Stimulated activated CD8-positive, alpha-beta memory T cell treated with anti-CD3 and anti-CD28 coated beads, Interleukin-12 subunit alpha, Interleukin-12 subunit beta, amount 100 ng/mL, for 24 hours (primary cell): ENCODE results near the gene ERMARD.
"Not testable (repeated sequence)": the region's sequence is repeated elsewhere in the genome, so short reads cannot be mapped to it uniquely, and the experiment has no call there.

Experiments
- DNase-seq: peaks from one replicate; pipeline ENCODE4 v3.0.0-alpha.2; 2020; ENCODE audit errors: extremely low read depth

The ERMARD gene

DNA sequence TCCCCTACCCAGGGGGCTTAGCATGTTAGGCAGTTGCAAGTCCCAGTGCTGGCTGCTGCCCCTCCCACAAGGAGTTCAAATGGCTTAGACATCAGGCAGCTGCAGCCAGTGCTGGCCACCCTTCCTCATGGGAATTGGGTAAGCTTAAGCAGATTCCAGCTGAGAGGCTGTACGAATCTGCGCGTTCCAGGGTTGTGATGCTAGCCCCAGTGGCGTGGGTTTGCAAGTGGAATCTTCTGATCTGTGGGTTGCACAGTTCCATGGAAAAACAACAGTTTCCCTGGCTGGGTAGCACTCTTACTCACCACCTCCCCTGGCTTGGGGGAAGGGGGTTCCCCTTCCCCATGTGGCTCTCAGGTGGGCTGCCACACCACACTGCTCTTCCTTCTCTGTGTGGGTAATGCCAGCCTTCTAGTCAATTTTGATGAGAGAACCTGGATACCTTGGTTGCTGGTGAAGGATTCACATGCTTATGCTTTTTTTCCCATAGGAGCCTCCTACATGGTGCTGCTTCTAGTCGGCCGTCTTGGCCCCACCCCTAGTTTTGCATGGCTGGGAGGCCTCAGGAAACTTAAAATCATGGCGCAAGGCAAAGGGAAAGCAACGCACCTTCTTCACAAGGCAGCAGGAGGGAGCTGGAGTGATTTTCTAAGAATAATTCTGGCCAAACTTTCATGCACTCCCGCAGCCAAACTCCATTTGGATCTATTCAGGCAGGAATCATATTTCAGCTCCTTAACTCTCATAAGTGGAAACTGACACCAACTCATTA lies 13.0 kb upstream of the ERMARD start:
- DNase-seq, result no peak

DNA sequence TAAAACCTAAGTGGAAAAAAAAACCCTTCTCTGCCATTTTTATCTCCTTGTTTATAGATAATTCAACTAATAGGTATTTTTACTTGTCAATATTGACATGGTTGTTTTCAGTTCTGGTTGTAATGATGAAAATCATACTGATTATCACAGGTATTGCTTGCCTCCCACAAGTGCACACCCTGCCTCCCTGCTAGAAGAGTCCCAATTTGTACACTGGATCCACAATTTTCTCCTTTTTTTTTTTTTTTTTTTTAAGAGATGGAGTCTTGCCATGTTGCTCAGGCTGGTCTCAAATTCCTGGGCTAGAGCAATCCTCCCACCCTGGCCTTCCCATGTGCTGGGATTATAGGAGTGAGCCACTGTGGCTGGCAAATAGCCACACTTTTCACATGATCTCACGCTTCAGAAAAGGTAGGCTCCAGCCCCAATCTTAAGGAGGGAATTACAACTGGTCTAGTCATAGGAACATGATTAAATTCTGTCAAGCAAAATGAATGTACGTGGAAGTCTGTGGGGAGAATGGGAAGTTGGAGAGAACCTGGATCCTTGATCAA lies 12.4 kb upstream of the ERMARD start:
- DNase-seq, result no peak

DNA sequence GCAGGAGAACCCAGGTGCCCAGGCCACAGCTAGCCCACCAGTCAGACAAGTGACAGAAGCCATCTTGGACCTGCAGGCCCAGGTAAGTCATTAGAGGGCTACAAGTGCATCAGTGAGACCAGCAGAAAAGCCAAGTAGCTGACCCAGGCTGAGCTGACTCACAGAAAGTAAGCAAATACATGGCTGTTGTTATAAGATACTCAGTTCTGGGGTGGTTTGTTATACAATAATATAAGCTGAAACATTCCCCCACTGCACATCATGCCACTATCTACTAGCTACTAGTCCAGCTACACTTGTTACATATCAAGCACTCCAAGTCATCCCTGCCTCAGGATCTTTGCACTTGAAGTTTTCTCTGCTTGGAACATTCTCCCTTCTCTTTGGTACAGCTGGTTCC lies 10.1 kb upstream of the ERMARD start:
- no peak for DNase-seq

DNA sequence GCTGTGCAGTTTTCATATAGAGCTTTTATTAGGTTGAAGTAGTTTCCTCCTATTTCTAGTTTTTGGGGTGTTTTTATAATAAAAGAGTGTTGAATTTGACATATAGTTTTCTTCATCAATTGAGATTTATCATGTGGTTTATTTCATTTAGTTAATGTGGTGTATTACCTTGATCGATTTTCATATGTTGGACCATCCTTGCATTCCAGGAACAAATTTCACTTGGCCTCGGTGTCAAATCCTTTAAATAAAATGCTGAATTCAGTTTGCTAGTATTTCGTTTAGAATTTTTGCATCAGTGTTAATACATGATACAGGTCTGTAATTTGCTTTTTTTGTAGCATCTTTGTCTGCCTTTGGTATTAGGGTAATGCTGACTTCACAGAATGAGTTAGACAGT lies 6.0 kb upstream of the ERMARD start:
- no peak for DNase-seq

DNA sequence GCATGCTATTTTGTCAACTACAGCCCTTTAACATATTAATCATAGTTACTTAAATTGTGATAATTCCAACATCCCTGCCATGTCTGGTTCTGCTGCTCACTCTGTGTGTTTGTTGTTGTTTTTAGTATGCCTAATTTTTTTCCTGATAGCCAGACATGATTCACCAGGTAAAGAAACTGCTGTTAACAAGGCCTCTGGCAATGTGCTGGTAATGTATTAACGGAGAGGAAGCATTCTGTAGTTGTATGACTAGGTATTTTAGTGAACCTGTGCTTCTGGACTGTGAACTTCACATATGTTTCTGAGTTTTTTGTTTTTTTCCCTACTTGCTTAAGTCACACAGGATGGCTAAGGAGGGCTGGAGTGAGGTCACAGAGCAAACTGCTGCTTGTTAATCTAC lies 4.9 kb upstream of the ERMARD start:
- DNase-seq, result no peak

DNA sequence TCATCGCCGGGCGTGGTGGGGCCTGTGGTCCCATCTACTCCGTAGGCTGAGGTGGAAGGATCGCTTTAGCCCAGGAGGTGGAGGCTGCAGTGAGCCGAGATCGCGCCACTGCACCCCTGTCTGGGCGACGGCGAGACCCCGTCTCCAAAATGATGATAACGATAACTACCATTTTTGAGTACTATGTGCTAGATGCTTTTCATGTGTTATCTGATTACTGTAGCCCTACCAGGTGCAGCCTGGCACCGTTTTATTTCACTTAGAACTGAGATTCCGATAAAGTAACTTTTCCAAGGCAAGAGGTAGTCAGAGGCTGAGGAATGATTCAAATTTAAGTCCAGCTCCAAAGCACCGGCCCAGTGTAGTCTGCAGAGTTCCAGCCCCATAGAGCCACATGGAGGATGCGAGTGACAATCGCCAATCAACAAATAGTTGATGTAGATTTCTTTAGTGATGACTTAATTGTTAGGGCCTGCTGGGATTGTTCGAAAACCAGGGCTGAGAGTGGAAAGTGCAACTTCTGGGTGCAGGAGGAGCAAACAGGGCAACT lies 727 bp downstream of the ERMARD start:
- DNase-seq, result no peak

DNA sequence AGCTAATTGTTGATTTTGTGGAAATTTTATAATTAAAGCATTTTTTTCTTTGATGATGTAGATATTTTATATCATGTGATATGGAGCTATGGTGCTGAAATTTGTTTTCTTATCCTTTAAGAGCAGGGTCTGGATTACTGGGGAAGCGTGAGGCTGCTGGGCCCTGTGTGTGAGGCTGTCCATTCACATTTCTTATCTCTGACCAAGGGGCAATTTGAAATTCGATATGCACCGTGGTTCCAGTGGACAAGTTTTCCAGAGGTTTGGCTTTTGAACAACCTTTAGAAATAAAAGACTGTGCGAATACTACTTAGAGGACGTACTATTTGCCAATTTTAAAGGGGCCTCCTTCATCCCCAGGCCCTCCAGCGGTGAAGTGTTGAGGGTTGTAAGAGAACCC lies 3.7 kb downstream of the ERMARD start:
- DNase-seq, result no peak

DNA sequence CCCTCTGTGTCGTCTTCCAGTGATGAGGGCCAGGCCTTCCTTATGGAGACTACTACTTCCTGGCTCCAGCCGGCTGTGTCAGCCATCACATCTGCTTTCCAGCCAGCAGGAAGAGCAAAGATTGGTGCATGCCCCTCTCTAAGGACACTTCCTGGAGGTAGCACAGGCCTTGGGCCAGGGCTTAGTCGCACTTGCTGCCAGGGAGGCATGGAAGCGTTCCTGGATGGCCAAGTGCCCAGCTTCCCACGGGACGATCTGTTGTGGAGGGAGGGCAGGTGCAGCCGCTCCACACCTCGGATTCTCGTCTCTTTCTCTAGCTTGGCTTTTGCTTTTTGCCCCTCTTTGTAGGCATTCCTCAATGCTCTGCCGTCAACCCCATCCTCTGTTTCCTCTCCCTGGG lies 11.9 kb downstream of the ERMARD start:
- DNase-seq, result no peak

DNA sequence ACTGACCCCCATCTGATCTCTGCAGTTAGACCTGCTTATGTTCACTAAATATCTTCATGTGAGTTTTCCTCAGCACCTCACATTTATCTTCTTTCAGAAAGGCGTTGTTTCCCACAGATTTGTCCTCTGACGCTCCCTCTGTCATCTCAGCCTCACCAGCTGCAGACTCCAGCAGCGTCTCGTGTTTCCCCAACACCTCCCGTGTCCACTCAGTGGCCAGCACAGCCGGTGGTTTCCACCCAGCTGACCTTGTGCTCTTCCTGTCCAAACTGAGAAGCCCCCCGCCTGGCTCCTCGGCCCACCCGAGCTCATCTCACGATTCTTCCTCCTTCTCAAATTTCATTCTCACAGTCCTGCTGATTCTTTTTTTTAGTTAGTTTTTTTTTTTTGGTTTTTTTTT lies 12.5 kb downstream of the ERMARD start:
- DNase-seq, result no peak

DNA sequence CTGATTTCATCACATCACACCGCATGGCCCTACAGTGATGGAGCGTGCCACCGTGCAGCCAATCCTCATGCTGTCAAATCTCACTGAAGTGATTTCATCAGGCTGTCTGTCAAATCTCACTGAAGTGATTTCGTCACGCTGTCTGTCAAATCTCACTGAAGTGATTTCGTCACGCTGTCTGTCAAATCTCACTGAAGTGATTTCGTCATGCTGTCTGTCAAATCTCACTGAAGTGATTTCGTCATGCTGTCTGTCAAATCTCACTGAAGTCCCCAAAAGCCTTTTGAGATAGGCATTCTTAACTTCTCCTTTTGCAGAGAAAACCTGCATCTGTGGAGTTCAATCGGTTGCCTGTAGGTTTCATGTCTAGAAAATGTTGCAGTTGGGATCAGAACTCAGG lies 14.4 kb downstream of the ERMARD start:
- DNase-seq, result not testable (repeated sequence)

DNA sequence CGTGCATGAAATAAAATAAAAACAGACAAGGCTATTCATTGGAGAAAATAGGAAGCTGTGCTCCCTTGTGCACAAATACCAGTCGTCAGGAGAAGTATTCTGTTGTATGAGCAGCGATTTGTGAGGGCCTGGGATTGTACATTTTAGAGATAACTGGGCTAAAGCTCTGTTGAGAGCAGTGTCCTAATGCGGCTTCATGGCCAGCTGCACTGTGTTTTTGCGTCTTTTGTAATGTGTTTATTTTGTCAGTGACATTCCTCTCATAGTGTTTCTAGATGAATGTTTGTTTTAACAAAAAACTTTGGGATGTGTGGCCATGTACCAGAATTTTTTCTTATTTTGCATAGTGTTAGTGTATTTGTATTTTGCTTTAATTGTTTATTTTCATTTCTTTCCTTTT lies 14.8 kb downstream of the ERMARD start:
- DNase-seq, result no peak

DNA sequence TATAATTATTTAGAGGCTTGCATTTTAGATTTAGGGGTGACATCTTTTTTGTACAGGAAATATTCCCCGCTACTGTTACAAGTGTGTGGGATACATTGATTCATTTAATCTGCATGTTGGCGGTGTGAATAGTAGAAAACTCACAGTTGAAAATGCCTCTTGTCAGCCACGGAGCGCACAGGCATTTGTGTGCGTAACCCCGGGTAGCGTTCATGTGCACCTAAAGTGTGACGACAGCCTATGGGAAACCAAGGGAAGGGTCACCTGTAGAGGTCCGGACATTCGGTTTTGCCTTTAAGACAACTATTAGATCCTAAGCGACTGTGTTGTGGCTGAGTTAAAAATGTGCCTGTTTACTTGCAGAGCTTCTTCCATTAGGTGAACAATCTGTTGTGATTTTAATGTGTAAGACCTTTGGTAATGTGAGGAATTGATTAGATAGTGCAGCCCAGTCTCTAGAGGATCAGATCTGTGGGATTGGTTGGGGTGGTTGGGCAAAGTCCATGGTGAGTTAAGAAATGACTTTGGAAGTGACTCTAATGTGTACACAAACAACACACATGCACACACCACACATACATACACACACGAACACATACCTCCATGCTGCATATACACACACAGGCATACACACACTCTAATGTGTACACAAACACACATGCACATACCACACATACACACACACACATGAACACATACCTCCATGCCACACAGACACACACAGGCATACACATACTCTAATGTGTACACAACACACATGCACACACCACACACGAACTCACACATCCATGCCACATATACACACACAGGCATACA lies 15.7 kb downstream of the ERMARD start:
- no peak for DNase-seq

DNA sequence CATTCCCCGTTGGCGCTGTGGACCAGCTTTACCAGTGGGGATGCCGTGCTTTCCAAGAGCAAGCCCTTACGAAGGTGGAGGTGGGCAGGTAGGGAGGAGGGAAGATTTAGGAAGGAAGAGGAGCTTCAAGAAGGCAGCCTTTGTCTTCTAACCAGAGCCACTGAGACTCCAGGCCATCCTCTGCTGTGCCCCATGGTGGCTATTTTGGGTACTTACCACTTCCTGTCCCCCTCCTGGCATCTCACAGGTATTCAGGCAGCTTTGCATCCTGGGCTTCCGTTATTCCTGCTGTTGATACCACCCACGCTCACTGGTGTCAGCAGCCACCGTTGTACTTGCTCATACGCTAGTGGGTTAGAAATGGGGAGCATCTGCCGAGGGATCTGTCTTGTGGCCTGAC lies 22.9 kb downstream of the ERMARD start:
- DNase-seq, result no peak

DNA sequence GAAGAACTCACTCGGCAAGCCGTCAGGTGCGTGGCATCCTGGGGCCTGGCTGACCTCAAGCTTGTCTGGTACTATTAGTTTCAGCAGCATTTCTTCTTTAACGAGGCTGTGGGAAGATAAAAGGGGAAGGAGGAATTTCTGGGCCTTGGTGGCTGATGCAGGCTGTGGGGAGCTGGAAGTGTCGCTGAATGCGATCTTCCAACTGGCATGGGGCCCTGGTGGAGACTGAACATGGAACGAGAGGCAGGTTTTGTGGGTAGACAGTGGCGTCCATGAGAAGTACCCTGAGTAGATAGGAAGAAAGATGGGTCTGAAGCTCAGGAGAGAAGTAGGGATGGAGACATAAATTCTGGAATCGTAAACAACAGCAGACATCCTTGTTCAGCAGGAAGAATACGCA lies 23.9 kb downstream of the ERMARD start:
- DNase-seq, result no peak

DNA sequence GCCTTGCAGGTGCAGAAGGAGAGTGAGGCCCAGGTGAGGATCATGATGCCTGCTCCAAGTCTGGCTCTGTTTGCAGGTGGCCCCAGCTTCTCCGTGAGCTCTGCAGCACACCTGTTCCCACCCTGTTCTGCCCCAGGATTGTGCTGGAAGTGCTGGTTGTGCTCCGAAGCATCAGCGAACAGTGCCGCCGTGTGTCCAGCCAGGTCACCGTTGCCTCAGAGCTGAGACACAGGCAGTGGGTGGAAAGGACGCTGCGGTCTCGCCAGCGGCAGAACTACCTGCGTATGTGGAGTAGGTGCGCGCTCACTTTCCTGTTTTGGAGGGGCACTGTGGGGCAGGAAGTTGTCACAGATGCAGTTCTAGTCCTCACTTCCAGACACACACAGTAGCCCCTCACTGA lies 25.0 kb downstream of the ERMARD start:
- no peak for DNase-seq

DNA sequence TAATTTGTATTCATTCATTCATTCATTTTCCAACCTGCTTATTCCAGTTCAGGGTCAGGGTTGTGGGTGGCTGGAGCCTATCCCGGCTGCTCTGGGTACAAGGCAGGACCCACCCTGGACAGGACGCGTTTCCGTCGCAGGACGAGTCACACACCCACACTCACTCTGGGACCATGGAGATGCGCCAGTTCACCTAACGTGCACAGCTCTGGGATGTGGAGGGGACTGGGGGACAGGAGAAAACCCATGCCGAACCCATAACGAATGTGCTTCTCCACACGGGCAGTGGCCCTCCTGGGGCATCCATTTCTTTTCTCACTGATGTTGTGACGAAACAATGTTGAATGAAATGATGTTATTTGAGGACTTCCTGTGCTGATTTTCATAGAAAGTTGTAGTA lies 26.5 kb downstream of the ERMARD start:
- DNase-seq, result no peak

DNA sequence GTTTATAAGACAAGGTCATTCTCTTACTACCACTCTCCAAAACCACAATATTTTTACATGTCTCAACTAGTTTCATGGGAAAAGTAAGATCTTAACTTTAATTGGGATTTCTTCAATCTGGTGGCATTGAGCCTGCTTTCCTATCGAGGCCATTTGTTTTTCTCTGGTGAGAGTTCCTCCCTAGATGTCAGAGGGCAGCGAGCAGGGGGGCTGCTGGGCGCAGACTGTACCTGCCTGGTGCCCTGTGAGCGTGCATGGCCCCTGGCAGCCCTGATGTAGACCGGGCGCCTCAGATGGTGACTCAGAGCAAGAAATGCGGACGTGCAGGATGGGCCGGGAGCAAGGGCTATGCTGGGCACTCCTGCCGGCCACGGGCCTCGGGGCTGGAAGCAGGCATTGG lies 27.2 kb downstream of the ERMARD start:
- no peak for DNase-seq

DNA sequence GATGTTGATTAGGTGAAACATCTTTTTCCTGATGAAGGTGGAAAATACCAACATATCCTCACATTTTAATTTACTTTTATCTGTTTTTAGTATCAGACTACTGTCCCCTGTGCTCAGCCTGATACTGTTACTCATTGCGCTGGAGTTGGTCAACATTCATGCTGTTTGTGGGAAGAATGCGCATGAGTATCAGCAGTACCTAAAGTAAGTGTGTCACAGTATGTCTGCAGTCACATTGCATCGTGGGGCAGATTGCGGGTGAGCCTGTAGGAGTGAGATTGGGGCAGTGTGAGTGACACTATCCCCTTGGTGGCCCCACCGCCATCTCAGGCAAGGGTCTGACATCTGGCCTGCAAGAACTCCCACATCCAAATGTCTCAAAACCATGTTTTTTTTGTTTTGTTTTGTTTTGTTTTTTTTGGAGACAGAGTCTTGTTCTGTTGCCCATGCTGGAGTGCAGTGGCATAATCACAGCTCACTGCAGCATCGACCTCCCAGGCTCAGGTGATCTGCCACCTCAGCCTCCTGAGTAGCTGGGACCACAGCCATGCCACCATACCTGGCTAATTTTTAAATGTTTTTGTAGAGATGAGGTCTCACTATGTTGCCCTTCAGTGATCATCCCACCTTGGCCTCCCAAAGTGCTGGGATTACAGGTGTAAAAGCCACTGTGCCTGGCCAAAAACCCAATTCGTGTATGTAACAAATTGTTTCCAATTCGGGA lies 27.8 kb downstream of the ERMARD start:
- no peak for DNase-seq

DNA sequence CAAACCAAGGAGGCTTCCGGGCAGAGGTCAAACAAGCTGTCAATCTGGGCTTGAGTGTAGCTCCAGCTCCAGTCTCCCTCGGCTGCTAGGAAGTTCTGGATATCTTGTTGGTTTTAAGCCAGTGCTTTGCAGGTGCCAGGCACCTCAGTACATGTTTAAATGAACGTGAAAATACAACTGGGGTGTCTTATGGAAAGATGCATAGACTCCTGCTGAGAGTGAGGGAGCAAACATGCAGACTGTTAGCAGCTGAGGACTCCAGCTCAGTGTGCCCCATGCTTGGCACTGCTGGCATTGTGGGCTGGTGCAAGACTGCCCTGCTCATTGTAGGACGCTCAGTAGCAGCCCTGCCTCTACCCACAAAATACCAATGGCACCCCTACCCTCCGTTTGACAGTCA lies 28.5 kb downstream of the ERMARD start:
- DNase-seq, result no peak

DNA sequence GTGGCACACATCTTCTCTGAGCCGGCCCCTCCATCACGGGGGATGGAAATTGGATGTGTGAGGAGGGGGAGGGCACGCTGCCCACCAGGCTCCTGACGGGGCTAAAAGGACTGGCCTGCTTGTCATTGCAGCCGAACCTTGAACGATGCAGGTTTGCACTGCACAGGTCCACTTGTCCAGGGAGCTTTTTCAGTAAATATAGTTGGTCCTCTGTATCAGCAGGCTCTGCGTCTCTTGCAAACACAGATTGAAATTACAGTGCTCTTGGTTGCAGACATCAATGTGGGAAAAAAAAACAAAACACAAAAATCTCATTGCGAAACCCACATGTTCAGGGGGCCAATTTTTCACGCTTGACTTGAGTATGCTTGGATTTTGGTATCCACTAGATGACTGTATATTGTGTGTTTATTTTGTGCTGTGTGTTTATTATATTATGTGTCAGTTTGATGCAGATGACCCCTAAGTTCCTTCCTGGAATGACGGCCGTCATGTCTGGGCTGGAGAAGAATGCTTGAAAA lies 29.2 kb downstream of the ERMARD start:
- no peak for DNase-seq

DNA sequence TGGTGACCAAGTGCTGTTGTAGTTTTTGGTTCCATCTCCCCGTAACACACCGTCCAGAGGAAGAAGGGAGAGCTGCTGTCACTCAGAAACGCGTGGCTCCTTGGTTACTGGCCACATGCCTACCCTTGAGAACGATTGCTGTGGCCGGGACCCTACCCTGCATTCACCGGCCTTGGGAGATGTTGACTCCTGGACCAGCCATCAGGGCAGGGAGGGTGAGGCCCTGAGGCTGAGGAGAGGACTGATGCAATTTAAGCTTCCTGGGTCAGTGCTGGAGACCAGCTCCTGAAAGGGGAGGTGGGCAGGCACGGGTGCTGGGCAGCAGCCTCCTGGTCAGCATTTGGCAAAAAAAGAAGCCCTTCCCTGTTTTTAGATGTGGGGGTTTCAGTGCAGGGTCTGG lies 31.5 kb downstream of the ERMARD start:
- no peak for DNase-seq

DNA sequence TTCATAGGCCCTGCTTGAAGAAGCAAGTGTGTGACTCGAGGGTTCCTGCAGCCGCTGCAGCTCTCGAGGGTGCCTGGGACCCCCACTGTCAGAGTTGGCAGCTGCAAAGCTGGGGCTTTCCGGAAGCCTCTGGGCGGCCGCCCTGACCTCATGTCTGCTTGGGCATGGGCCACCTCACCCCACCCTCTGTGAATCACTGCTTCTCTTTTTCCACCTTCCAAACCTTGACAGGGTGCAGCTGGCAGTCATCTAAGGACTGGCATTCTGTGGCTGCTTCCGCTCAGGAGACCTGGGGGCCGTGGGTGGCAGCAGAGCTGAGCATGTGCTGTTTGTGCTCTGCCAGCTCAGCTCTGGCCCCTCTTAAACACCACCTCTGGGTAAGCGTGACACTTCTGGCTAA lies 32.0 kb downstream of the ERMARD start:
- no peak for DNase-seq
